Measurements from ENCODE around the gene EFTUD2. TPM values are rescaled to one million over a fixed set of nuclear protein-coding genes. Genes with fewer than 3 reads are reported as not detected.
A peak's percentile ranks its signal among the peaks of the same experiment; 100 is the strongest.
"Not testable (repeated sequence)": the region's sequence is repeated elsewhere in the genome, so short reads cannot be mapped to it uniquely, and the experiment has no call there.

The EFTUD2 gene
- 100 to 1,000 TPM; 175 to 203 TPM for total RNA-seq

GRCh38 chr17:44899074-44899782 lies at the start of gene EFTUD2:
Gene EFTUD2, minus strand, starts transcription at chr17:44899445. Its CDS starts 4,924 bp downstream, at chr17:44894521.
- H3K27me3 Mint-ChIP-seq, result no peaks in the 10 kb centered on the region
- H3K9me3 Mint-ChIP-seq (ENCODE audit: low read depth), result no peaks in the 10 kb centered on the region
- ChIA-PET CTCF (interaction anchor here (0.7 to 2.4 kb wide), 11 partner anchors 12 to 342 kb away, joined by 3 to 7 read pairs (median 3); partner anchors contain the start of genes ACBD4 and FZD2), POLR2A (interaction anchor here (0.5 to 1.3 kb wide), 4 partner anchors 21 to 249 kb away, joined by 3 to 4 read pairs (median 3); partner anchors contain the start of gene HEXIM1)
- intact Hi-C loops (cut with DNase I, micrococcal nuclease), result loop anchor here (1.0 to 10.0 kb wide), 16 partner anchors 48 to 684 kb away; partner anchors contain the start of genes NMT1 (in 2 of the 2), ACBD4 (in 1 of the 2), C1QL1 (in 1 of the 2) and CCDC43 (in 1 of the 2)
- H3K4me1 Mint-ChIP-seq, result peaks cover 26% of the 10 kb centered on the region
- DNase-seq (peak; percentile 95), ATAC-seq (peak; percentile 94)
- peak within 1 kb of the TSS; percentile 98 for H3K4me3 Mint-ChIP-seq
- peaks cover 17% of the 10 kb centered on the region for H3K36me3 Mint-ChIP-seq (ENCODE audit: low read depth)
- peak within 1 kb of the TSS; percentile 98 for H3K27ac Mint-ChIP-seq

GRCh38 chr17:44948315-44948795 lies 49.1 kb upstream of the EFTUD2 start:
- Mint-ChIP-seq H3K36me3 (ENCODE audit: low read depth) (peaks cover 12% of the 10 kb centered on the region), H3K27ac (peak overlapping the region; percentile 88), H3K27me3 (no peaks in the 10 kb centered on the region), H3K4me3 (peak overlapping the region; percentile 90), H3K4me1 (peaks cover 4% of the 10 kb centered on the region), H3K9me3 (ENCODE audit: low read depth) (no peaks in the 10 kb centered on the region)
- intact Hi-C loops (cut with DNase I, micrococcal nuclease), result loop anchor here in 1 of 2 experiments (5.0 kb wide), 1 partner anchor 279 kb away; no protein-coding TSS in a partner anchor
- DNase-seq (no peak), ATAC-seq (no peak)
- POLR2A ChIA-PET, result interaction anchor here (0.6 kb wide), 1 partner anchor 17 kb away, joined by 3 read pairs; no protein-coding TSS in a partner anchor
- CTCF ChIA-PET, result no interaction called here

- H3K36me3 Mint-ChIP-seq (ENCODE audit: low read depth), result peaks cover 12% of the 10 kb centered on the region
- H3K27ac Mint-ChIP-seq, result peak within 1 kb of the TSS; percentile 88
- H3K4me1 Mint-ChIP-seq, result peaks cover 4% of the 10 kb centered on the region
- CTCF ChIA-PET, result interaction anchor here (0.8 to 1.8 kb wide), 2 partner anchors 23 to 73 kb away, joined by 4 to 6 read pairs; no protein-coding TSS in a partner anchor
- intact Hi-C loops (cut with DNase I, micrococcal nuclease), result loop anchor here (1.0 to 5.0 kb wide), 10 partner anchors 21 to 280 kb away; partner anchors contain the start of genes ACBD4 (in 1 of the 2), C1QL1 (in 1 of the 2), EFTUD2 (in 1 of the 2) and NMT1 (in 1 of the 2)
- peak; percentile 98 for ATAC-seq
- H3K27me3 Mint-ChIP-seq, result no peaks in the 10 kb centered on the region
- peak within 1 kb of the TSS; percentile 90 for H3K4me3 Mint-ChIP-seq
- DNase-seq, result peak; percentile 96
- no peaks in the 10 kb centered on the region for H3K9me3 Mint-ChIP-seq (ENCODE audit: low read depth)
- POLR2A ChIA-PET, result interaction anchor here (0.5 to 0.6 kb wide), 2 partner anchors 18 to 246 kb away, joined by 3 read pairs; no protein-coding TSS in a partner anchor
Observed at GRCh38 chr17:44947461-44948314, 48.4 kb upstream of the EFTUD2 start, which contains the start of gene KIF18B. Gene KIF18B, minus strand, starts transcription at chr17:44947773. Its CDS starts 11,429 bp downstream, at chr17:44936344.

- H3K4me1 Mint-ChIP-seq, result not testable (repeated sequence)
- peaks cover 15% of the 10 kb centered on the region for H3K36me3 Mint-ChIP-seq (ENCODE audit: low read depth)
- intact Hi-C loops (cut with DNase I, micrococcal nuclease), result loop anchor here (2.0 to 5.0 kb wide), 3 partner anchors 27 to 282 kb away; no protein-coding TSS in a partner anchor
Observed at GRCh38 chr17:44945652-44946051, 46.4 kb upstream of the EFTUD2 start.

GRCh38 chr17:44942456-44942855 lies 43.2 kb upstream of the EFTUD2 start:
- no peak for DNase-seq
- ChIA-PET POLR2A (no interaction called here), CTCF (interaction anchor here (1.0 kb wide), 1 partner anchor 11 kb away, joined by 3 read pairs; no protein-coding TSS in a partner anchor)
- H3K4me3 Mint-ChIP-seq, result no peak overlapping the region
- no peaks in the 10 kb centered on the region for H3K27me3 Mint-ChIP-seq
- intact Hi-C loops (cut with DNase I, micrococcal nuclease), result no loop called here
- H3K9me3 Mint-ChIP-seq (ENCODE audit: low read depth), result no peaks in the 10 kb centered on the region
- no peak for ATAC-seq
- H3K27ac Mint-ChIP-seq, result no peak overlapping the region
- H3K4me1 Mint-ChIP-seq, result peaks cover 8% of the 10 kb centered on the region
- H3K36me3 Mint-ChIP-seq (ENCODE audit: low read depth), result peaks cover 26% of the 10 kb centered on the region

More at GRCh38 chr17:44945652-44946051, 46.4 kb upstream of the EFTUD2 start:
- ATAC-seq; H3K27ac Mint-ChIP-seq; H3K9me3 Mint-ChIP-seq (ENCODE audit: low read depth); DNase-seq; H3K27me3 Mint-ChIP-seq: not testable (repeated sequence)
- peak overlapping the region; percentile 90 for H3K4me3 Mint-ChIP-seq
- POLR2A ChIA-PET, result interaction anchor here (0.5 kb wide), 1 partner anchor 262 kb away, joined by 3 read pairs; no protein-coding TSS in a partner anchor
- CTCF ChIA-PET, result interaction anchor here (0.6 kb wide), 1 partner anchor 9 kb away, joined by 3 read pairs; no protein-coding TSS in a partner anchor

- Mint-ChIP-seq H3K36me3 (ENCODE audit: low read depth) (peaks cover 26% of the 10 kb centered on the region), H3K27me3 (no peaks in the 10 kb centered on the region), H3K9me3 (ENCODE audit: low read depth) (no peaks in the 10 kb centered on the region), H3K4me3 (no peak overlapping the region), H3K27ac (no peak overlapping the region), H3K4me1 (peaks cover 11% of the 10 kb centered on the region)
- DNase-seq (no peak), ATAC-seq (no peak)
- ChIA-PET POLR2A (no interaction called here), CTCF (interaction anchor here (0.5 to 1.0 kb wide), 2 partner anchors 11 to 111 kb away, joined by 3 read pairs; no protein-coding TSS in a partner anchor)
- intact Hi-C loops (cut with DNase I, micrococcal nuclease), result no loop called here
Observed at GRCh38 chr17:44941712-44942331, 42.6 kb upstream of the EFTUD2 start.

GRCh38 chr17:44940768-44941167 lies 41.5 kb upstream of the EFTUD2 start:
- DNase-seq (no peak), ATAC-seq (no peak)
- ChIA-PET POLR2A (no interaction called here), CTCF (interaction anchor here (0.5 to 1.0 kb wide), 2 partner anchors 80 to 162 kb away, joined by 3 read pairs; no protein-coding TSS in a partner anchor)
- no peak overlapping the region for H3K27ac Mint-ChIP-seq
- no peaks in the 10 kb centered on the region for H3K27me3 Mint-ChIP-seq
- intact Hi-C loops (cut with DNase I, micrococcal nuclease), result no loop called here
- no peaks in the 10 kb centered on the region for H3K9me3 Mint-ChIP-seq (ENCODE audit: low read depth)
- peaks cover 22% of the 10 kb centered on the region for H3K36me3 Mint-ChIP-seq (ENCODE audit: low read depth)
- H3K4me1 Mint-ChIP-seq, result peaks cover 9% of the 10 kb centered on the region
- no peak overlapping the region for H3K4me3 Mint-ChIP-seq

GRCh38 chr17:44940317-44940716 lies 41.1 kb upstream of the EFTUD2 start:
- Mint-ChIP-seq H3K27ac (no peak overlapping the region), H3K27me3 (no peaks in the 10 kb centered on the region), H3K36me3 (ENCODE audit: low read depth) (peaks cover 27% of the 10 kb centered on the region), H3K4me3 (no peak overlapping the region), H3K9me3 (ENCODE audit: low read depth) (no peaks in the 10 kb centered on the region), H3K4me1 (peaks cover 9% of the 10 kb centered on the region)
- POLR2A ChIA-PET, result no interaction called here
- intact Hi-C loops (cut with DNase I, micrococcal nuclease), result no loop called here
- DNase-seq (no peak), ATAC-seq (no peak)
- CTCF ChIA-PET, result interaction anchor here (0.5 to 1.0 kb wide), 5 partner anchors 14 to 162 kb away, joined by 3 to 4 read pairs (median 3); no protein-coding TSS in a partner anchor

GRCh38 chr17:44935116-44935515 lies 35.9 kb upstream of the EFTUD2 start:
- Mint-ChIP-seq H3K4me3 (no peak overlapping the region), H3K27me3 (no peaks in the 10 kb centered on the region), H3K27ac (no peak overlapping the region), H3K4me1 (peaks cover 6% of the 10 kb centered on the region), H3K9me3 (ENCODE audit: low read depth) (no peaks in the 10 kb centered on the region), H3K36me3 (ENCODE audit: low read depth) (peaks cover 38% of the 10 kb centered on the region)
- intact Hi-C loops (cut with DNase I, micrococcal nuclease), result no loop called here
- ChIA-PET POLR2A (no interaction called here), CTCF (interaction anchor here (0.6 to 1.3 kb wide), 2 partner anchors 86 to 368 kb away, joined by 3 read pairs; no protein-coding TSS in a partner anchor)
- ATAC-seq, result no peak
- DNase-seq, result no peak

- Mint-ChIP-seq H3K4me3 (no peak overlapping the region), H3K9me3 (ENCODE audit: low read depth) (no peaks in the 10 kb centered on the region), H3K27me3 (no peaks in the 10 kb centered on the region), H3K27ac (no peak overlapping the region), H3K4me1 (peaks cover 6% of the 10 kb centered on the region), H3K36me3 (ENCODE audit: low read depth) (peaks cover 36% of the 10 kb centered on the region)
- ChIA-PET CTCF (interaction anchor here (0.6 kb wide), 1 partner anchor 368 kb away, joined by 3 read pairs; no protein-coding TSS in a partner anchor), POLR2A (no interaction called here)
- intact Hi-C loops (cut with DNase I, micrococcal nuclease), result no loop called here
- no peak for ATAC-seq
- DNase-seq, result no peak
Observed at GRCh38 chr17:44934745-44935105, 35.5 kb upstream of the EFTUD2 start.
